Measurements from ENCODE around the gene PTRH2.

The PTRH2 gene

DNA sequence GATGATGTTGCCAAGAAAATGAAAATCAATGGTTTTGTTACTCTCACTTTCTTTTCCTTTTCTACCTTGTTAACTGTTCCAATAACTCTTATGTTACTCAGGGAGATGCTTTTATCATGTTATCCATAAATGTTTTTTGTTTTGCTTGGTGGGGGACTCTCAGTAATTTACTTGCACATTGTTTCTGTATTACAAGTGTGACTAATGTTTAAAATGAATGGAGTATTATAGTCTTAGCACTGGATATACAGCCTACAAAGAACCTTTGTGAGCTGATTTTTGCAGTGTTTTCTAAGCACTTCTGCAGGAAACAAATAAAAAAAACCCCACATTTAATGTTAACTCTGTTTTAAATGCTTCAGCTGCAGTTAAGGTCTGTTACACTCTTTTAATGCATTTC, 12.3 kb upstream of the PTRH2 start:
- DNase-seq (ENCODE audit: low spot score) = no peak

DNA sequence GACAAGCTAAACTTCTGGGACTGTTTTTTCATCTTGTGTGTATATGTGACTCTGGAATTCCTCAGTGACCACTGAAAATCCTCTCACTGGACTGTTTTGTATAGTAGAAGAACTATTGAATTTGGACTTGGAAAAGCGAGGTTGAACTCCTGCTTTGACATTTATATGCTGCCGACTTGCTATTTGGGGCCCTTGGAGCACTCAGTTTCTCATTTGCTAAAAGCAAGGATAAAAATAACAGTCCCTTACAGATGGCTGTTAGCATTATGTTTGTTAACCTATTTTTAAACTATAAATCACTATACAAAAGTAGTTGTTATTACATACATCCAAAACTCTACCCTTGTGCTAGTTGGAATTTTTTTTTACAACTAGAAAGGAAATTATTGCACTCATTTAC, 9.2 kb upstream of the PTRH2 start:
- no peak for DNase-seq (ENCODE audit: low spot score)

DNA sequence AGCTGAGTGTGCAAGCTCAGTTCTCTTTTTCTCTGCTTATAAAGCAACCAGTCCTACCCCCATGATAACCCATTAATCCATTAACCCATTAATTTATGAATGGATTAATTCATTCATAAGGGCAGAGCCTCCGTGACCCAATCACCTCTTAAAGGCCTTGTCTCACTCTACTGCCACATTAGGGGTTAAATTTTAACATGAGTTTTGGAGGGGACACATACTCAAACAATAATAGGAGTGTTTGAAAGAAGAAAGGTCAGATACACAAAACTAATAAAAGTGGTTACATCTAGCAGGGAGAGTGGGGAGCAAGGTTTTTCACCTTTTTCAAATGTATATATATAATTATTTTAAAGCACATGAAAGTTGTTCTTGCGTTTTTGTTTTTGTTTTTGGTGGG, 7.0 kb upstream of the PTRH2 start:
- DNase-seq (ENCODE audit: low spot score) = no peak

- DNase-seq (ENCODE audit: low spot score) = no peak
Measured at GRCh38 chr17:59712862-59713261, 5.6 kb upstream of the PTRH2 start.

GRCh38 chr17:59711936-59712335, 4.7 kb upstream of the PTRH2 start:
- no peak for DNase-seq (ENCODE audit: low spot score)

GRCh38 chr17:59707971-59708430, 771 bp upstream of the PTRH2 start:
- no peak for DNase-seq (ENCODE audit: low spot score)

DNA sequence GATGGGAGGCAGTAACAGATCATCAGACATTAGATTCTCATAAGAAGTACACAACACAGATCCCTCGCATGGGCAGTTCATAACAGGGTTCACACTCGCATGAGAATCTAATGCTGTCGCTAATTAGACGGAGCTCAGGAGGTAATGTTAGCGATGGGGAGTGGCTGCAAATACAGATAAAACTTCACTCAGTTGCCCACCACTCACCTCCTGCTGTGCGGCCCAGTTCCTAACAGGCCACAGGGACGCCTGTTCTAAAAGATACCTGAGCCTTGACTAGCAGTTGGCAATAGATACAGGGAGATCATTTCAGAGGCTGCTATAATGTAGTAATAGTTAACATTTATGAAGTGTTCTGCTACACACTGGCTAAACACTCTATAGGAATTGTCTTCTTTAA, 4.9 kb downstream of the PTRH2 start:
- DNase-seq (ENCODE audit: low spot score) = no peak

GRCh38 chr17:59699786-59700185, 7.4 kb downstream of the PTRH2 start:
- no peak for DNase-seq (ENCODE audit: low spot score)

- no peak for DNase-seq (ENCODE audit: low spot score)
Measured at GRCh38 chr17:59699218-59699617, 8.0 kb downstream of the PTRH2 start.

GRCh38 chr17:59698143-59698542, 9.1 kb downstream of the PTRH2 start:
- no peak for DNase-seq (ENCODE audit: low spot score)

DNA sequence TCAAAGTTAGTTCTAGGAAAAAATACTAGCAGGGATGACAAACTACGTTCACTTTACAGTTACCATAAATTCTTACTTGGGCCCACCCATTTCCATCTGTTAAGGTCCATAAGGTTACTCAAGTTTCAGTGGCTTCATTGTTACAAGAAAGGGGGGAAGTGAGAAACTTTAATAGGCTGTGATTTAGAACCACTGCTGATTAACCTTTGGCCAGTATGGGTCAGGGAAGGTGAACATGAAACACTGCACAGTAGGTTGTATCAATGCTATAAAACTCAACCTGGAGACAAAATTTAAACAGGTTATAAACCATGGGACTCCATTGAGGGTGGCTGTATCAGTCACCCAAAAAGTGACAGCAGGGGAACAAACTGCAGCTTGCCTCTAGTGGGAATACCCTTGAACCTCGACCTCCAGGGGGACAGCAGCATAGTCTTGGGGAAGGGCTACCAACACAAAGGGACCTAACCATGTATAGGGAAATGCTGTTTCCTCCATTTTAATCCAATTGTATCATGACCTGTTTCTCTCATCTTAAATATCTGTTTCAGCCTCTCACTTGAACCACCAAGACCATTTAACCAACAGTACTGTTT, 10.4 kb downstream of the PTRH2 start:
- no peak for DNase-seq (ENCODE audit: low spot score)

DNA sequence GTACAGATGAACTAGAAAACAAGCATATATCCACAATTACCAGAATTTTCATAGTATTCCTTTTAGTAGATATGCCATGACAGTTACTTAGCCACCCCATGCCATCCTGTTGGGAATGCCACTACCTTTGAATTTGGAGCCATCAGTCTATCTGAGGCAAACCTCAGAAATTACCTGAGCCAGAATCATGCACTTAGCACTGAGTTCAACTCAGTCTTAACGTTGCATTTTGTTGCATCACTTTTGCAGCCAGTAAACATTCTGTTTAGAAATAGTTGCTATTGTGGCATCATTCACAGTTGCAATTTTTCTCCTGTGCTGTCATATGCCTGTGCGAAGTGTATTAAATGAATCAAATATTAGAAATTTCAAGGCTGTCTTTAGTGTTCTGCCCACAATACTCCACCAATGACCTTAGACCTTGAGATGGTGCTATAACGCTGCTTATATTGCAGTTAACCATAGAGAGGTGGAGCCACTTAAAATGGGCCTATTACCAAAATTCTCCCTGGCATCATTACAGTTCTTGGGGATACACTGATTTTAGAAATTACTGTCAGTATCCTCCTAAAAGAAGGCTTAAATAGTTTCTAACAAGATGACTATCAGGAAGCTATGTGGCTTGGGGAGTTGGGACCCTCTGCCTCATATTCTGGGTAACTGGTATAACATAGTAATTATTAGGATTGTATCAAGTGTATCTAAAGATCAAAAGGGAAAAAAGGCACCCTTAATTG, 11.1 kb downstream of the PTRH2 start:
- DNase-seq (ENCODE audit: low spot score) = no peak

GRCh38 chr17:59694344-59694743, 12.9 kb downstream of the PTRH2 start:
- no peak for DNase-seq (ENCODE audit: low spot score)

DNA sequence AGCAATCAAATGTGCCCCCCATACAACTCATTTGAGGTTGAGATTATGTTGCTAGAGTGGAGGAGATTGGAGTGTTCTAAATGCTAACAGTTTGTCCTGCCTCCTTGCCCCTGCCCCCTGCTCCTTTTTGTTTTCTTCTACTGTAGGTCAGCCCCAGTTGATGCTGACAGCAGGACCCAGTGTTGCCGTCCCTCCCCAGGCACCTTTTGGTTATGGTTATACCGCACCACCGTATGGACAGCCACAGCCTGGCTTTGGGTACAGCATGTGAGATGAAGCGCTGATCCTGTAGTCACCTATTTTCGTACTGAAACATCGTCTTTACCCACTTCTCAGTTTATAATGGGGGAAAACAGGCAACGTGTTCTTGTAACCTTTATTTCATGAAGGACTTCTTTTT, 13.6 kb downstream of the PTRH2 start:
- no peak for DNase-seq (ENCODE audit: low spot score)

DNA sequence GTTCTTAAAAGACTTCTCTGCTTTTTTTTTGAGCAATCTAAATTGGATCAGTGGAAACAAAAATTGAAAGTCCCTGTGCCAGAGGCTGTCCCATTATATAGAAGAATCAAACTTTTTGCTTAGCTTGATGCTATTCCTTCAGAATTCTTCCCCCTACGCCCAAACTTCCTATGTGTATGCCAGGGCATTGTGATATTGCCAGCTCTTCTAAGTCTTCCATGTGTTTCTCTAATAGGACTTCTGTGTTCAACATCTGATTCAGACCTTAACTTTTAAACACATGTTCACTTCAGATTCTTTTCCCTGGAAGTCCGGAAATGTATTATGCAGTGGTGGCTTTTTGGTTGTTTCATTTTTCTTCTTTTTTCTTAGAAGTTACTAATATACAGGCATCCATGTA, 18.7 kb downstream of the PTRH2 start:
- no peak for DNase-seq (ENCODE audit: low spot score)

GRCh38 chr17:59688008-59688407, 19.2 kb downstream of the PTRH2 start:
- no peak for DNase-seq (ENCODE audit: low spot score)

GRCh38 chr17:59684967-59685366, 22.3 kb downstream of the PTRH2 start:
- DNase-seq (ENCODE audit: low spot score) = no peak

DNA sequence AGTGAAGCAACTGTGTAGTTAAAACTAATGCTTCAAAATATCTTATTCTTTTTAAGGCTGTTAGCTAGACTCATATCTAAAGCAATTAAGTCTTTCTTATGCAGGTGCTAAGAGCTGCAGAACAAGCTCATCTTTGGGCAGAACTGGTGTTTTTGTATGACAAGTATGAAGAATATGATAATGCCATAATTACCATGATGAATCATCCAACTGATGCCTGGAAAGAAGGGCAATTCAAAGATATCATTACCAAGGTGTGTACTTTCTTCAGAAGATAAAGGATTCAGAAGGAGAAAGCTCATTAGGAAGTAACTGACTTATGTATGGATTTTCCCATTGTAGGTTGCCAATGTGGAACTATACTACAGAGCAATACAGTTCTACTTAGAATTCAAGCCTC, 23.9 kb downstream of the PTRH2 start:
- DNase-seq (ENCODE audit: low spot score) = no peak

DNA sequence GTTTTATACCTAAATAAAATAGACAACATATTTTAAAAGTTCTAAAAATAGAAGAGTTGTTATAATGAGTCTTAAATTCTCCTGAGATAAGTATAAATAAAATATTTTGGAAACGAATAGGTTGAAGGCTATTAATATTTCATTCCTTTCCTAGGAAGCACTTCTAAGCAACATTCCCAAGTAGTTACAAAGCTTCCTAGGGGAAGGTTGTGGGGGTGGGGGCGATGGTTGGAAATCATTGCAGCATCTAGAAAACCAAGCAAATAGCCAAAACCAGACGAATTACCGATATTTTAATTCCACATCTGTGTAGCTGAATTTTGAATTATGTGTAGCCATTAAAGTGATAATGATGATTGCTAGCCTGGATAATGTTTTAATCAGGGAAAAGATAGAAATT, 26.9 kb downstream of the PTRH2 start:
- no peak for DNase-seq (ENCODE audit: low spot score)

DNA sequence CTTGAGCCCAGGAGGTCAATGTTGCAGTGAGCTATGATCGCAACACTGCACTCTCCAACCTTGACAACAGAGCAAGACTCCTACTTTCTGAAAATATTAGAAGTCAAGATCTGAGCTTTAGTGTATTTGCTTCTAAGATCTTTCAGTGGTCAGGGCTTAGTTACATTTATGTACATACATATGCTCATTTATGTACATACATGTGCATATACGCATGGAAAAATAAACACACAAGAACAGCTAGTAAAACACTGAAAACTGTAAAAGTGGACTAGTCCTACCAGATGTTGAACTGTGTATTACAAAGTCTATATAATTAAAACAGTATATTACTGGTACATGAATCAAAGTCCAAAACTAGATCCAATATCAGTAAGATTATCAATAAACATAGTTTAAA, 28.3 kb downstream of the PTRH2 start:
- DNase-seq (ENCODE audit: low spot score) = no peak

DNA sequence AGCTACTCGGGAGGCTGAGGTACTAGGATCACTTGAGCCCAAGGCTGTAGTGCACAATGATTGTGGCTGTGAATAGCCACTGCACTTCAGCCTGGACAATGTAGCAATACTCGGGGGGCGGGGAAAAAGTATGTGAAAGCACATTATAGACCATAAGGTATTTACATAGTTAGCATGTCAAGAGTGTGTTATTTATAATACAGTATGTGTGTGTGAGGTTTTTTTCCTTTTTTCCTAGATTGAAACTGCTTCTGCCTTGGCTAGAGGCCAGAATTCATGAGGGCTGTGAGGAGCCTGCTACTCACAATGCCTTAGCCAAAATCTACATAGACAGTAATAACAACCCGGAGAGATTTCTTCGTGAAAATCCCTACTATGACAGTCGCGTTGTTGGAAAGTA, 30.5 kb downstream of the PTRH2 start:
- DNase-seq (ENCODE audit: low spot score) = no peak

GRCh38 chr17:59675231-59675630, 32.0 kb downstream of the PTRH2 start:
- no peak for DNase-seq (ENCODE audit: low spot score)

DNA sequence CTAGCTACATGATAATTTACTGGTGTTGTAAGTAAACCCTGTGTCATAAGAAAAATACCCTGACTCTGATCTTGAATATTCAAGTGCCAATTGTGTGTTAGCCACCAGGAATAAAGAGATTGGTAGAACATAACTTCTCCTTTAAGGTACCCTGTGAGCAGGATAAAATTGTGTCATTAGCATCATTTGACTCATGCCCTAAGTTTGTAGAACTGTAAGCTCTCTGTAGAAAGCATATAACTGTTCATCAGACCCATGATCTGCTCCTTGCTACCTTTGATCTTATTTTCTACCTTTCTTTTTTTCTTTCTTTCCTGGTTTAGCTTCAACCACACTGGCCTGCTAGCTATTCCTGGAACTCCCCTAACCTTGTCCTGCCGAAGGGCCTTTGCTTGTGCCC, 35.8 kb downstream of the PTRH2 start:
- no peak for DNase-seq (ENCODE audit: low spot score)

GRCh38 chr17:59669944-59670343, 37.3 kb downstream of the PTRH2 start:
- DNase-seq (ENCODE audit: low spot score) = no peak

All from NAMALWA (cell line).